ENCODE measurements around the gene LY6G6C. TPM values are rescaled to one million over a fixed set of nuclear protein-coding genes. Genes with fewer than 3 reads are reported as not detected.

The LY6G6C gene
- total RNA-seq, 2 experiments from 2014 or later: not detected

DNA sequence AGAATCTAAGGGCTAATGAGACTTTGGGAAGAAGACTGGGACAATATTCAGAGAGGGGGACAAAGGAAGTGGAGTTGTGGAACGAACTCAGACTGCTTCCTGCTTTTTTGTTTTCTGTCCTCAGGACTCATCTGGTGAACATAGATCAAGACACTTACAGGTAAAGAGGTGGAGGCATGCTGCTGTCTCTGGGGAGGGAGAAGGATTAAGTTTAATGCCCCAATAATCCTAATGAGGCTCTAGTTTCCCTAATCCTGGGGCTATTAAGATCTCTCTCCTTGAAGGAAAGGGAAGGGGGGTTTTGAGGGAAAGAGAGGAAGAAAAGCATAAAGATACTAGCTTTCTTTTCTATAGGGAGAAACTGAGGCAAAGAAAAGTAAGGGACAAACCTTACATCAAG lies 22.9 kb upstream of the LY6G6C start:
- CTCF ChIA-PET: interaction anchor here (2.3 kb wide), 1 partner anchor 25 kb away, joined by 7 read pairs; no protein-coding TSS in a partner anchor
- H3K9me3 Mint-ChIP-seq: no peaks in the 10 kb centered on the region
- ATAC-seq (no peak), DNase-seq (no peak)
- no peak overlapping the region for H3K27ac Mint-ChIP-seq
- POLR2A ChIA-PET: interaction anchor here (1.7 kb wide), 1 partner anchor 20 kb away, joined by 4 read pairs; no protein-coding TSS in a partner anchor
- peaks cover 14% of the 10 kb centered on the region for H3K4me1 Mint-ChIP-seq (ENCODE audit: low read depth)
- H3K36me3 Mint-ChIP-seq (ENCODE audit: low read depth): peaks cover 62% of the 10 kb centered on the region
- H3K27me3 Mint-ChIP-seq: no peaks in the 10 kb centered on the region
- intact Hi-C loops (cut with micrococcal nuclease): no loop called here
- no peak for TF ChIP-seq CTCF (IDR thresholded peaks at IDR 0.05)
- H3K4me3 Mint-ChIP-seq: no peak overlapping the region

DNA sequence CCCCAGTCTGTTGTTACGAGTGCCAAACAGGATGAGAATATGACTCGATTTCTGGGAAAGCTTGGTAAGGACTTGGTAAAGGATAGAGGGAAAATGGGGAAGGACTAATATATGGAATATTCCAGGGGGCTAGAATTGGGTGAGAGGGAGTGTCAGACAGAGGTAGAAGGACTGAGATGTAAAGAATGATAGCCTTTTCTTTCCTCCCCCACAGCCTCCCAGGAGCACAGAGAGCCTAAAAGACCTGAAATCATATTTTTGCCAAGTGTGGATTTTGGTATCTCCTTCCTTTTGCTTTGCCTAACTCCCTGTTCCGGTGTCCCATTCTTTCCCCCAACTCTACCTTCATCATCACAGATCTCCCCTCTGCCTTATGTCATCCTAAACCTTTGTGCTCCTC lies 21.3 kb upstream of the LY6G6C start:
- POLR2A ChIA-PET: interaction anchor here (1.5 kb wide), 1 partner anchor 16 kb away, joined by 3 read pairs; no protein-coding TSS in a partner anchor

DNA sequence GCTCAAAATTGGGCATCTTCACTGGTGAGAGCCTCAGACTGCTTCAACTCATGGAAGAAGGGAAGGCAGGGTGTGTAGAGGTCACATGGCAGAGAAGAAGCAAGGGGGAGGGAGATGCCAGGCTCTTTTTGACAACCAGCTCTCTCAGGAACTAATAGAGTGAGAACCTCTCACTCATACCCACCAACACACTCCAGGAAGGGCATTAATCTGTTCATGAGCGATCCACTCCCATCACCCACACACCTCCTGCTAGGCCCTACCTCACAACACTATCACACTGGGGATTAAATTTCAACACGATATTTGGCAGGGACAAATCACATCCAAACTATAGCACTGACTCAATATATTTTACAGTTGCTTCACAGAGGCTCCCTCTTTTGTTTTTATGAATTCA lies 20.3 kb upstream of the LY6G6C start:
- ChIA-PET POLR2A (interaction anchor here (0.7 to 2.2 kb wide), 9 partner anchors 12 to 89 kb away, joined by 3 to 10 read pairs (median 4); partner anchors contain the start of genes ABHD16A, BAG6, DDAH2 and VARS1), CTCF (interaction anchor here (1.8 to 9.9 kb wide), 4 partner anchors 13 to 88 kb away, joined by 4 to 59 read pairs (median 23); partner anchors contain the start of gene DDAH2)
- ATAC-seq (no peak), DNase-seq (no peak)
- H3K9me3 Mint-ChIP-seq: no peaks in the 10 kb centered on the region
- TF ChIP-seq CTCF (IDR thresholded peaks at IDR 0.05): no peak
- H3K27ac Mint-ChIP-seq: no peak overlapping the region
- intact Hi-C loops (cut with micrococcal nuclease): no loop called here
- no peaks in the 10 kb centered on the region for H3K27me3 Mint-ChIP-seq
- peak overlapping the region; percentile 97 for H3K4me3 Mint-ChIP-seq
- peaks cover 49% of the 10 kb centered on the region for H3K36me3 Mint-ChIP-seq (ENCODE audit: low read depth)
- peaks cover 34% of the 10 kb centered on the region for H3K4me1 Mint-ChIP-seq (ENCODE audit: low read depth)

More for the DNA sequence above, 21.3 kb upstream of the LY6G6C start:
- Mint-ChIP-seq H3K27me3 (no peaks in the 10 kb centered on the region), H3K27ac (no peak overlapping the region), H3K36me3 (ENCODE audit: low read depth) (peaks cover 56% of the 10 kb centered on the region), H3K4me3 (no peak overlapping the region), H3K9me3 (no peaks in the 10 kb centered on the region), H3K4me1 (ENCODE audit: low read depth) (peaks cover 27% of the 10 kb centered on the region)
- no peak for TF ChIP-seq CTCF (IDR thresholded peaks at IDR 0.05)
- no peak for ATAC-seq
- no peak for DNase-seq
- CTCF ChIA-PET: interaction anchor here (1.2 to 9.9 kb wide), 3 partner anchors 13 to 27 kb away, joined by 3 to 59 read pairs (median 7); partner anchors contain the start of gene DDAH2
- intact Hi-C loops (cut with micrococcal nuclease): no loop called here

- Mint-ChIP-seq H3K27me3 (no peaks in the 10 kb centered on the region), H3K4me1 (ENCODE audit: low read depth) (peaks cover 38% of the 10 kb centered on the region), H3K9me3 (no peaks in the 10 kb centered on the region), H3K4me3 (peak overlapping the region; percentile 97), H3K27ac (peak overlapping the region; percentile 97), H3K36me3 (ENCODE audit: low read depth) (peaks cover 52% of the 10 kb centered on the region)
- DNase-seq (no peak), ATAC-seq (no peak)
- POLR2A ChIA-PET: interaction anchor here (0.6 to 4.0 kb wide), 18 partner anchors 10 to 173 kb away, joined by 3 to 30 read pairs (median 4); partner anchors contain the start of genes BAG6, CSNK2B, DDAH2 and GPANK1
- no peak for TF ChIP-seq CTCF (IDR thresholded peaks at IDR 0.05)
- CTCF ChIA-PET: interaction anchor here (0.8 to 9.9 kb wide), 7 partner anchors 12 to 90 kb away, joined by 3 to 59 read pairs (median 4); partner anchors contain the start of gene DDAH2
- intact Hi-C loops (cut with micrococcal nuclease): no loop called here
Measured at GRCh38 chr6:31740397-31741223, 19.1 kb upstream of the LY6G6C start.
